HG03196 (cell line): Measurements from ENCODE around the gene APIP.

Experiments used
- ATAC-seq: cut with Tn5 transposase; IDR thresholded peaks from one replicate; pipeline ENCODE4 v1.9.1; 2021; ENCODE audit not compliant: unreplicated experiment

The APIP gene, protein sequence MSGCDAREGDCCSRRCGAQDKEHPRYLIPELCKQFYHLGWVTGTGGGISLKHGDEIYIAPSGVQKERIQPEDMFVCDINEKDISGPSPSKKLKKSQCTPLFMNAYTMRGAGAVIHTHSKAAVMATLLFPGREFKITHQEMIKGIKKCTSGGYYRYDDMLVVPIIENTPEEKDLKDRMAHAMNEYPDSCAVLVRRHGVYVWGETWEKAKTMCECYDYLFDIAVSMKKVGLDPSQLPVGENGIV

DNA sequence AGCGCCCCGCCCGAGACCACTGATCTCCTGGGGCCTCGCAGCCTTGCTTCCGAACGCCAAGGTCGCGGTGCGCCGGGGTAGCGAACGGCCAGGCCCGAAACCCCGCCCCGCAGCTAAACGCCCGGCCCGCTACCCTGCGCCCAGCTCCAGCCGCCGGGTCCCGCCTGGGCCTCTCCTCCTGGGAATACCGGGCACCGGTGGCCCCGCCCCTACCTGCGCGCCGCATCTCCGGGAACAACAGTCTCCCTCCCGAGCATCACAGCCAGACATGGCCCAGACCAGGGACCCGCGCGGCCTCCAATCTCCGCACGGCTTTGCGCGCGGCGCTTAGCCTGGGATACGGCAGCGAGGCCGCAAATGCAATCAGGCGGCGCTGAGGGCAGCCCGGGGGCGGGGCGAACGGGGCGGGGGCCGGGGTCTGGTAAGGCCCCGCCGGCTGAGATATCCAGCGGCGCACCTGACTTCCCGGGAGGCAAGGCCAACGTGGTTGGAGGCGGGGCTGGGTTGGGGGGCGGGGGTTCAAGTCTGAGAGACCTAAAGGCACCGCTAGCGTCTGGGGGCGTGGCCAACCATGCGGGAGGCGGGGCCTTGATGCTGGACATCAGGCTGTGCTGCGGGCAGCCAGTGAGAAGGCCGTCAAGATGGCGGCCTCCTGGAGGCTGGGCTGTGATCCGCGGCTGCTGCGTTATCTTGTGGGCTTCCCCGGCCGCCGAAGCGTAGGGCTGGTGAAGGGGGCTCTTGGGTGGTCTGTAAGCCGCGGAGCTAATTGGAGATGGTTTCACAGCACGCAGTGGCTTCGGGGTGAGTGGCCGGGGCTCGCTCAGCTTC lies at the start of gene APIP, which contains the start of gene PDHX:
Gene APIP (minus strand): TSS at position 365 of the 828 bp plus-strand sequence. CDS start 95 bp downstream, at position 270.
Gene PDHX (plus strand): TSS at position 604 of the 828 bp plus-strand sequence. CDS start 38 bp downstream, at position 642.
- ATAC-seq, result peak; percentile 95

DNA sequence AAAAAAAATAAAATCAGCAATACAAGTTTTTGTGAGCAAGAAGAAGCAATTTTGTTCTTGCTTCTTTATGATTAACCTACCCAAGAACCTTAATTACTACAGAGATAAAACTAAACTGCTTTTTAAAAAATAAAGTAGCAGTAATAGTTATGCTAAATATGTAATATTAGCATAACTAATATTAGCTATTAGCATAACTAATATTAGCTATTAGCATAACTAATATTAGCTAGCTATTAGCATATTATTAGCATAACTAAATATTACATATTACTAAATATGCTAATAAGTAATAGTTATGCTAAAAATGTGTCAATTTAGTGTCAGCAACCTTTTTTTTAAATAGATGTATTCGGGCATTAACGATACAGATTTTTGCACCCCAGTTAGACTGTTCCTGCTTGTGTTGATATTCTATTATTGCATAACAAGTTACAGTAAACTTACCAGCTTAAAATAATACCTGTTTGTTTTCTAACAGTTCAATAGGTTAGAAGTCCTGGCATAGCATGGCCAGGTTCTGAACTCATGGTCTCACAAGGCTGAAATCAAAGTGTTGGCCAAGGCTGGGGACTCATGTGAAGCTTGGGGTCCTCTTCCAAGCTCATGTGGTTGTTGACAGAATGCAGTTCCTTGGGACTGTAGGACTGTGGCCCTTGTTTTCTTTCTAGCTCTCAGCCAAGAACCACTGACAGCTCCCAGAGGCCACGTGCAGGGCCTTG lies 48.6 kb upstream of the APIP start:
- ATAC-seq, result no peak

DNA sequence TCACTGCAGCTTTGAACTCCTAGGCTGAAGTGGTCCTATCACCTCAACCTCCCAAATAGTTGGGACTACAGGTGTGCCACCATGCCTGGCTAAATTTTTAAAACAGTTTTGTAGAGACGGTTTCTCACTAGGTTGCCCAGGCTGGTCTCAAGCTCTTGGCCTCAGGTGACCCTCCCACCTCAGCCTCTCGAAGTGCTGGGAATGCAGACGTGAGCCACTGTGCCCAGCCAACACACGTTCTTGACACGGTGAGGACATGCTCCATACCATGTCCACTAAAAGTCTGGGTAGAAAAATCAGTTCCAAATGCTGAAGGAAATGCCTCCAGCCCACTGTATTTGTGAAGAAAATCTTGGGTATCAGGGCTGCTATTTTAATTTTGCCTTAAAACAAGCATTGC lies 47.2 kb upstream of the APIP start:
- no peak for ATAC-seq

DNA sequence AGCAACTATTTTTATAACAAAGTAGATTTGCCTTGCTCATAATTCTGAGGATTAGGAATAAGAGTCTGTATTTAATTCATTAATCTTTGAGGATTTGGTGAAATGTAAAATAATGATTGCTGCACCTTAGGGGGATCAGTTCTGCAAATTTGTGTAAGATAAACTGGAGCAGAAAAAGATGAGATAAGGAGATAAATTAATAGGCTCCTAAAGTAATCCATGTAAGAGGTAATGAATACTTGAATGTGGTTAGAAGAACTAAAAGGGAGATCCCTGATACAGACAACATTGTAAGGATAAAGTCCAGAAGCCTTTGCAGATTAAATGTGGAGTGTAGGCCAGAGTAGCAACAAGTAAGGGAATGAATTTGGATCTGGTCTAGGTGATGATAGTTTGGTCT lies 45.9 kb upstream of the APIP start:
- no peak for ATAC-seq

DNA sequence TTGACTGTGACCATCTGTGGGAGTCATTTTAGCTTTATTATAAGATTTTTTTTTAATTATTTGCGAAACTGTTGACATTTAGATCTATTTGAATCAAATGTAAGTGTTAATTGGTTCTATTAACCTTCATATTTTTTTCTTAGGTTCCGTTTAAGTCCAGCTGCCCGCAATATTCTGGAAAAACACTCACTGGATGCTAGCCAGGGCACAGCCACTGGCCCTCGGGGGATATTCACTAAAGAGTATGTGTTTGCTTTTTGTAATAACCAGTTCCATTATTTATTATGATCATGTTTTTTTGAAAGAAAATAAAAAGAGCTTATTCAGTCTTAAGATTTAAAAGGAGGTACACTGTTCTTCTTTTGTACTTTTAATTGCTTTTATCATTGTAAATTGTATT lies 44.1 kb upstream of the APIP start:
- ATAC-seq, result no peak

DNA sequence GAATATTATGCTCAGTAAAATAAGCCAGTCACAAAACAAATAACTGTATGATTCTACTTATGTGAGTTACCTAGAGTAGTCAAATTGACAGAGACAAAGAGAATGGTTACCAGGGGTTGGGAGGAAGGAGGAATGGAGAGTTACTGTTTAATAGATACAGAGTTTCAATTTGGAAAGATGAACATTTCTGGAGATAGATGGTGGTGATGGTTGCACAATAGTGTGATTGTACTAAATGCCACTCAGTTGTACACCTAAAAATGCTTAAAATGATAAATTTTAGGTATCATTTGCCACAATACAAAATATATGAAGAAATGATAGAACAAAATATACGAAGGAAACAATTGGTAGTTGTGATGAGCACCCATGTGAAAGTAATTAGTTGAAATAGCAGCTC lies 43.6 kb upstream of the APIP start:
- ATAC-seq, result no peak

DNA sequence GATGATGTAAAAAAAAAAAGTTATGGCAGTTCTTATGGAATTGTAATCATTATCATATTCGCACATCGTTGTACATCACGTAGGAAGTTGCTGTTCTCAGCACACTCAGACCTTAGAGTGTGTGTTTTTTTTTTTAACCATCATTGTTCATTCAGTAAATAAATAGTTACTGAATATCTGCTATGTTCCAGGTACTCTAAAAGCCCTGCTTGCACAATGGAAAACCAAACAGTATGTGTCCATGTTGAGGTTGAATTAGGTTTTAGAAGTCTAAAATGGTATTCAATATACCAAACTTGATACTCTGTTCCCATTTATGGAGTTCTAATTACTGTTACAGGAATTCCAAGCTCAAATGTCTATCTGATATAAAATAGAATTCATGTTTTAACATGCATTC lies 41.4 kb upstream of the APIP start:
- ATAC-seq, result no peak

DNA sequence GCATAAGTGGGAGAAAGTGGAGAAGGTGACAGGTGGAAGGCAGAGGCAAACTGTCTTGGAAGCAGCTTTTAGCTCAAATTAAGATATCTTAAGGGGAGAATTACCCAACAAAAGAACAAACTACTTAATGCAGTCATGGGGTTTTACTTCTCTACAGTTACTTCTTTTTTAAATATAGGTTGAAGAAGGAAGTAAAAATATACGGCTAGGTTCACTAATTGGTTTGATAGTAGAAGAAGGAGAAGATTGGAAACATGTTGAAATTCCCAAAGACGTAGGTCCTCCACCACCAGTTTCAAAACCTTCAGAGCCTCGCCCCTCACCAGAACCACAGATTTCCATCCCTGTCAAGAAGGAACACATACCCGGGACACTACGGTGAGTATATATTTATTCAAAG lies 41.0 kb upstream of the APIP start:
- no peak for ATAC-seq

DNA sequence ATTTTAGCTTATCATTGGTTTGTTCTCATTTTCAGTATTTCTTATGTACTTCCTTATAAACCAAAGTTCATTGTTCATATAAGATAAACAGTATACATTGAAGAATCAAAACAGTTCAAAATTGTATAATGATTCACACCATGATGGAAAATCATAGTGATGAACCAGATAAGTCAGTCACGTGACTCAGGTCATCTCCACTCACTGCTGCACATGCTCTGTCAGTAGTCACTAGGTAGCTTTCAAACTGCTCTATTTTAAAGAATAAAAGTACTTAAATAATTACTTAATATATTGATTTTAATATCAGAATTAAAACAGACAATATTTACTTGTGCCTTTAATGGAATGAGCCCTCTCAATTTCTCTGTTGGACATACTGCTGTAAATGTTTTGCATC lies 37.8 kb upstream of the APIP start:
- ATAC-seq, result no peak

DNA sequence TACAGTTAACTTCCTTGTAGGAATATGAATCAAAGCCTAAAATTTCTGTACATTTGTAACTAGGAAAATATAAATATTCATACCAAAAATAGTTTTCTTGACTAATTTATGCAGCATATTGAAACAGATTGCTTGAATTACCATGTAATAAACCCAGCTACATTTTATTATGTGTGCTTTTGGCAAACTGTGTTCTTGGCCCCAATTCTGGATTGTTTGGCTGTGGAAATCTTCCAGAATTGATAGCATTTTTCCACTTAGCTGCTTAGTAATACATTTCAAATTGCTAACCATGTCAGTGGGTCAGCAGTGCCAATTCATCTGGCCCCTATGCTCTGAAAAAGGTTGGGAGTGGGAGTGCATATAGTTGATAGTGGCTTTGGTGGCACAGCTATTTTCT lies 32.5 kb upstream of the APIP start:
- no peak for ATAC-seq

DNA sequence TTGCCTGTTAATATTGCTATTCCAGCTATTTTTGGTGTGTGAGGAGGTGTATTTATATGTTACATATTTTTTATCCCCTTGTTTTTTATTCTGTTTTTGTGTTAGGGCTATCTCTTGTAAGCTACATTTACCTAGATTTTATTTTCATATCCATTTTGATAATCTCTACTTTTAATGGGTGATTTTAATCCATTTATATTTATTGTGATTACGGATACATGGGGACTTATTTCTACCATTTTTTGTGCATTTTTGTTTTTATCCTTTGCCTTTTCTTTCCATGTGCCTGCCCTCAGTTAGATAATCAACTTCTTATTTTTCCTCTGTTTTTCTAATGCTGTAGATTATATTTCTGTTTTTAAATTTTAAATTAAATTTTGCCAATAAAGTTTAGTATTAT lies 28.5 kb upstream of the APIP start:
- no peak for ATAC-seq

DNA sequence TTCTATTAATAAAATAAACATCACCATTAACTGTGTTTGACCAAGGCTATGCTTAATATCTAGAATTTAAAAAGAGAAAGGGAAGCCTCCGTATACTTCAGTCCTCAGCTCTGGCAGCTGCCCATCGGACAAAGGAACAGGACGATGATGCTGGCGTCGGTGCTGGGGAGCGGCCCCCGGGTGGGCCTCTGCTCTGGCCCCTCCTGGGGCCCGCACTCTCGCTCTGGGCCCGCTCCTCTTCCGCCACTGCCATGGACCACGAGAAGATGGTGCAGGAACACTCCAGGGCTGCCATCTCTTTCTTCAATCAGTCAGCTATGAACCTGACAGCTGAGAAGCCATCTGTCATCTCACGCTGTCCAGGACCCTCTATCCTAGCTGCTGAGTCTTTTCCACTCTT lies 25.5 kb upstream of the APIP start:
- no peak for ATAC-seq

DNA sequence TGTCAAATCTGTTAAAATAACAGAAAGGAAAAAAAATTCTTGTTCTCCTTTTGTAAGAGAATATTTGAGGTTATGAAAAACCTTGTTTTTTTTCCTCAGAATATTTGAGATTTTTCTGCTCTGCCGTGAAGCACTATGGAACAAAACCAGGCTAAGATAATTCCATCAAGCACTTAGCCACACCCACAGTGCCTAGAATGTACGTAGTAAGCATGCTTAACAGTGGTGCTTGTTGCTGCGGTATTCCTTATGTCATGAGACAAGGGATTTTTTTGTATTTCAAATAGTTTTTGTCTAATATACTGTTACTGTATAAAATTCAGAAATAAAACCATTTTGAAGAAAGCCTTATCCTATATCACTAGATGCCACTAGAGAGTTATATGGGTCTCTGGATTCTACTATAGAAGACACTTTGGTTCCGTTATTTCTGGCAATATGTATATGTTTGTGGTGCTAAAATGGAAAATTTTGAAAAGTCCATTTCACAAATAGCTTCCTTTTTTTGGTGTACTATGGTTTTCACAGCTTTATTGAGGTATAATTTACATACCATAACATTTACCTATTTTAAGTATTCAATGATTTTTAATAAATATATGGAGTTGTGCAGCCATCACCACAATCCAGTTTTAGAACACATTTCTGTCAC lies 24.0 kb upstream of the APIP start:
- ATAC-seq, result no peak

DNA sequence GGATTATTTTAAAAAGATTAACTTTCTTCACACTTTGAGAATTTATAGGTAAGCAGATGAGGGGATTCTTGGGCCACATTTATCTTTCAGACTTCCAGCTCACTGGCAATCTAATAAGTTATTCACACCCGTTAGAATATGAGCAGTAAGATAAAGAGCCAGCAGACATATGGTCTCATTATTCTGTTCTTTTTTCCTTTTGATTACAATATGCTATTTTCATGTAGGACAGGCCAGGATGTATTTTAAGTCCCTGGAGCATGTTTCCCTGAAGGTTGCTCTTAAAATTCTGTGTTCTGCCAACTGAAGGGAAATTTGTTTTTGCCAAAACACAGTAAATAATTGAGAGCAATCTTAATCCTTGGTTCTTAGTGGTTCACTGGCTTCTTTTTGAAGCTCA lies 22.4 kb upstream of the APIP start:
- no peak for ATAC-seq

DNA sequence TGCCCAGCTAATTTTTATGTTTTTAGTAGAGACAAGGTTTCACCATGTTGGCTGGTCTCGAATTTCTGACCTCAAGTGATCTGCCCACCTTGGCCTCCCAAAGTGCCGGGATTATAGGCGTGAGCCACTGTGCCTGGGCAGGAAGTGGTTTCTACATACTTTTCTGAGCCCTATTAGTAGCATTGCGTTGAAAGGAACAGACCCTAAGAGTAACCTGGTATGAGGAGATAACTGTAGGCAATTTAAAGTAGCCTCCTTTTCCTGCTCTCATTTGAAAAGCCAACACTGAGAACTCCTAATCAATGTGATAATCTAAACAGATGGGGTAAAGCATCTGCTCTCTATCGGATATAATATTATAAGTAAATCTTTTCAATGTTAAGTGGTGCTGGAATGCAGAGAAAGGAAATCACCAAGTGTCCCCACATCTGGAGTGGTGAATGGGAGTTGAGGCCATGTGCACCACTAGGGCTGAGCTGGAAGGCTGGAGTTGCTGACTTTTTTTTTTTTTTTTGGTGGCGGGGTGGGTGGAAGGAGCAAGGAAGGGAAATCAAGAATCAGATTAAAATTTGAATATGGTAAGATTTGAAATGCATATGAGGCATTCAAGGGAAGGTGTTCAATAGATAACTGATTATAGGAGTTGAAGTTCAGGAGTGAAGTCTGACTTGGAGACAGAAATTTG lies 20.9 kb upstream of the APIP start:
- ATAC-seq, result no peak

DNA sequence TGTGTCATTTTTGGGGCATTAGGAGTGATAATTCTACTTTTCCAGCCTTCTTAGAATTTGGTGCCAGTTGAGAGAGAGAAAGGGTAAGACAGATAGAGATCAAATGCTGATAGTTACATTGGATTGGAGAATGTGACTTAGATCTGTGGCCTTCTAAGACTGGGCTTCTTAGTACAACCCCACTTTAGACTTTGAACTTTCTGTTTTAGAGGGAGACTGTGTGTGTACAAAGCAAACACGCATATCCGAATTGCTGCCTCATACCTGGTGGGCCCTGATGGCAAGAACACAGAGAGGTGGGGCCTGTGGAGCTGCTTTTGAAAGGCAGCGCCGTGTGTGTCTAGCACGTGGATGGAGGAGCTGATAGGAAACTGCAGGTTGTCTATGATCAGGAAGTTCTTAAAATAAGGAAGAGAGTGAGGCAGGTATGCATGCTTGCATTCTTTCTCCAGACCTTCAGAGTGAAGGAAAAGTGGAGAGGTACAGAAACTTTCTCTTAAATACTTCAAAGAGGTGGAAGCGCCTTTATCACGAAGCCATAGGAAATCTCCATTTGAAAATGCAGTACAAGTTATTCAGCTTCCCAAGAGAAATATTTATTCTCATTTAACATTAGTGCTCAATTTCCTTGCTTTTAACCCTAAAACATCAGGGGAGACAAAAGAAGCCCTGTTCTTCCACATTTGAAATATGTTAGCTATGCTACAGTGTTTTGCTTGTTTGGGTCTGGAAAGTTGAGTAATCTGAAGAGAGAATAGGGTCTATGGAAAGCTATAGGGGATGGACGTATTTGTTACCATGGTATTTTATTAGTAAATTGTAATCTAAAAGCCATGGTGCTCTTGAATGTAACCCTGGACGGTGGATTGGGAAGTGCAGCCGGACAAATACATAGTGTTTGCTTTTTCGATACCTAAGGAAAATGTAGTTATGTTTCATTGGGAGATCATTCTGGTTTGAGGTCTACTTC lies 13.9 kb upstream of the APIP start:
- ATAC-seq, result no peak

DNA sequence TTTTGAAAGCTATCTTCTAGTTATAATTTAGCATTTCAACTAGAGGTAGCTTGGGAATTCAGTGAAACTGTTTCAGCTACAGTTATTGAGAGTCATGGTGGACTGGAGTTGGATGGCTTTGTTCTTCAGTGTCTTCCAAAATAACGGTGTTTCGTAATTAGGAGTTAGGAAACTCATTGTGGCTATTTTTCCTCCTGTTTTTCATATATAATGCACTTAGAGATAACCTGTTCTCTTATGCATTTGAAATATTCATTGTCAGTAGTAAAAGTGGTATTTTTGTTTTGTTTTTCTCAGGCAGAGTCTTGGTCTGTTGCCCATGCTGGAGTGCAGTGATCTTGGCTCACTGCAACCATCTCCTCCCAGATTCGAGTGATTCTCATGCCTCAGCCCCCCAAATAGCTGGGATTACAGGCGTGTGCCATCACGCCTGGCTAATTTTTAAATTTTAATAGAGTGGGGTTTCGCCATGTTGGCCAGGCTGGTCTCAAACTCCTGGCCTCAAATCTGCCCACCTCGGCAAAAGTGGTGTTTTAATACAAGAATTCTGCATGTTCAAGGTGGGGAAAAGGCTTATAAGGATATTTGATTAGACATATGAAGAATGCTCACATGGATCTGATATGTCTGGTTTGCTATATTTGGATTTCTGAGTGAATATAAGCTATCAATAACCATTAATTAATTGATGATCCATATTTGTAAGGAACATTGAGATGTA lies 12.9 kb upstream of the APIP start:
- no peak for ATAC-seq

DNA sequence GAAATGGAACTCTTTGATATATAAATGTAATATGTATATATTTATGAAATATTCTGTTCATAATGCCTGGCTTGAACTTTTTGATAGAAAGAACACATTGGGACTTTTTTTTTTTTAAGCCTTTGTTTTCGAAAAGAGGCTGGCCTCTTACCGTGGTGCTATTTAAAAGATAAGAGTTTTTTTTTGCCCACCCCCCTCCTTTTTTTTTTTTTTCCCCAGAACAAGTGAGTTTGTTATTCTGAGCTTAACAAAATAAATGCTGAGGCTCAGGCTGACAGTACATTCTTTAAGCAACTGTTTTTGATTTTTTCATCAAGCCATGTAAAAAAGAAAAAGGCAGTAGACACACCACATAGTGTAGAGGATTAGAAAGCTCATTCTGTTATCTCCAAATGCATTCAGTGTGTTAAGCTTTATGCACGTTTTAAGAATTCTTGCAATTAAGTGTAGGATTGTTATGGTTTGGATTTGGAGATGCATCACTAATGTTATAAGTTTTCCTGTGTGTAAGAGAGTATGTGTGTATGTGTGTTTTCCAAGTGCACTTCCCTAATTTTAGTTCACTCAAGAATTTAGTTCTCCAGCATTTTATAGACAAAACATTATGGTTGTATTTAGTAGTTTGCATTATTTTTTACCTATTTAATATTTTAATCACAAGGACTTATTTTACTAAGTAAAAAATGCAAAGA lies 12.2 kb upstream of the APIP start:
- ATAC-seq, result no peak

DNA sequence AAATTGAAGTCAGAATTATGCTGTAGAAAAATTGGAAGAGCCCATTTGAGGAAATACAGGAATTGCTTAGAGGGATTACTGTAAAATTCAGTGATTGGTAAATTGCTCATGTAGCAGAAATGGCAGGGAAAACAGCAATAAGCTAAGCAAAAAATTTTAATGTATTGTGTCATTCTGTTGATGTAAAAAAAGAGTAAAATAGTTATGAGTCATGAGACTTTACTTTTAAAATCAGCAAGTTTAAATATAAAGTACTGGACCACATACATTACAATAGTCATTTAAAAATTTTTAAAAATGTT lies 10.6 kb upstream of the APIP start:
- no peak for ATAC-seq
